DOHH2 (cell line): ENCODE measurements around the gene NT5DC3.
"Not testable (repeated sequence)": the region's sequence is repeated elsewhere in the genome, so short reads cannot be mapped to it uniquely, and the experiment has no call there.

Experiments used
- H3F3A ChIP-seq: fragments of 200-600 bp; sonication (generic), shearing (Covaris generic); 2 replicates; pipeline ENCODE4 v1.6.0; 2016; ENCODE audit warnings: antibody characterized with exemption, mild to moderate bottlenecking; ENCODE audit not compliant: control insufficient read depth, insufficient read depth
- H3K27ac ChIP-seq: fragments of 200-600 bp; sonication (generic); 2 replicates; pipeline ENCODE4 v1.5.1; 2014; ENCODE audit warnings: low read depth, mild to moderate bottlenecking, low read length, moderate library complexity
- H3K27me3 ChIP-seq: fragments of 200-600 bp; sonication (generic); 2 replicates; pipeline ENCODE4 v1.6.1; 2014; ENCODE audit warnings: mild to moderate bottlenecking, low read length, mixed read lengths; ENCODE audit not compliant: control insufficient read depth
- H3K36me3 ChIP-seq: fragments of 200-600 bp; sonication (generic); 2 replicates; pipeline ENCODE4 v1.6.1; 2014; ENCODE audit warnings: mild to moderate bottlenecking, low read length, moderate library complexity, mixed read lengths; ENCODE audit not compliant: control insufficient read depth
- H3K4me1 ChIP-seq: fragments of 200-600 bp; sonication (generic); 2 replicates; pipeline ENCODE4 v1.6.1; 2014; ENCODE audit warnings: mild to moderate bottlenecking, low read length, mixed read lengths; ENCODE audit not compliant: control insufficient read depth
- H3K4me2 ChIP-seq: fragments of 200-600 bp; sonication (generic); 2 replicates; pipeline ENCODE4 v1.6.0; 2014; ENCODE audit warnings: mild to moderate bottlenecking, low read length, moderate library complexity
- H3K4me3 ChIP-seq: fragments of 200-600 bp; sonication (generic); 2 replicates; pipeline ENCODE4 v1.5.1; 2014; ENCODE audit warnings: mild to moderate bottlenecking, low read length, mixed read lengths
- H3K79me2 ChIP-seq: fragments of 200-600 bp; sonication (generic); 2 replicates; pipeline ENCODE4 v1.6.1; 2014; ENCODE audit warnings: mild to moderate bottlenecking, low read length, mixed read lengths; ENCODE audit not compliant: control insufficient read depth
- H3K9me2 ChIP-seq: fragments of 200-600 bp; sonication (generic); replicated peaks from 2 replicates; pipeline ENCODE4 v1.6.1; 2014; ENCODE audit warnings: mild to moderate bottlenecking, low read length, mixed read lengths; ENCODE audit not compliant: control insufficient read depth
- H3K9me3 ChIP-seq: fragments of 200-600 bp; sonication (generic); 2 replicates; pipeline ENCODE4 v1.6.1; 2014; ENCODE audit warnings: antibody characterized with exemption, low read length, mixed read lengths; ENCODE audit not compliant: control insufficient read depth, insufficient read depth
- H4K20me1 ChIP-seq: fragments of 200-600 bp; sonication (generic); 2 replicates; pipeline ENCODE4 v1.6.0; 2014; ENCODE audit warnings: low read depth, mild to moderate bottlenecking, antibody characterized with exemption, low read length, moderate library complexity; ENCODE audit not compliant: control insufficient read depth, insufficient read depth
- CTCF ChIP-seq: fragments of 200-600 bp; sonication (generic); IDR thresholded peaks from one replicate; pipeline ENCODE4 v1.5.1; 2014; ENCODE audit warnings: antibody characterized with exemption, mild to moderate bottlenecking, low read depth, low read length; ENCODE audit not compliant: poor library complexity, severe bottlenecking
- EZH2phosphoT487 ChIP-seq: fragments of 200-600 bp; sonication (generic); IDR thresholded peaks from 2 replicates; pipeline ENCODE4 v1.6.1; 2017; ENCODE audit warnings: borderline replicate concordance, mild to moderate bottlenecking, antibody characterized with exemption, low read length, moderate library complexity, mixed read lengths

Gene NT5DC3

GRCh38 chr12:103836345-103836744 lies 4.7 kb downstream of the NT5DC3 start:
- H3K9me3 ChIP-seq = no peaks in the 10 kb centered on the region
- peaks cover 33% of the 10 kb centered on the region for H3K79me2 ChIP-seq
- H3K9me2 ChIP-seq = no peaks in the 10 kb centered on the region
- no peak for TF ChIP-seq CTCF
- TF ChIP-seq EZH2phosphoT487 = no peak
- H3K27ac ChIP-seq = no peak overlapping the region
- no peaks in the 10 kb centered on the region for H4K20me1 ChIP-seq
- H3K4me1 ChIP-seq = peaks cover 18% of the 10 kb centered on the region
- H3K27me3 ChIP-seq = no peaks in the 10 kb centered on the region
- H3K4me2 ChIP-seq = no peak overlapping the region
- no peaks in the 10 kb centered on the region for H3F3A ChIP-seq
- no peak overlapping the region for H3K4me3 ChIP-seq
- H3K36me3 ChIP-seq = no peaks in the 10 kb centered on the region

GRCh38 chr12:103835747-103836335 lies 5.2 kb downstream of the NT5DC3 start:
- H3K4me3 ChIP-seq, H3K27ac ChIP-seq, H3K36me3 ChIP-seq, H3K4me2 ChIP-seq, H3K9me3 ChIP-seq, H4K20me1 ChIP-seq, H3F3A ChIP-seq, H3K9me2 ChIP-seq, H3K27me3 ChIP-seq: not testable (repeated sequence)
- Histone ChIP-seq H3K4me1 (peaks cover 17% of the 10 kb centered on the region), H3K79me2 (peaks cover 33% of the 10 kb centered on the region)

DNA sequence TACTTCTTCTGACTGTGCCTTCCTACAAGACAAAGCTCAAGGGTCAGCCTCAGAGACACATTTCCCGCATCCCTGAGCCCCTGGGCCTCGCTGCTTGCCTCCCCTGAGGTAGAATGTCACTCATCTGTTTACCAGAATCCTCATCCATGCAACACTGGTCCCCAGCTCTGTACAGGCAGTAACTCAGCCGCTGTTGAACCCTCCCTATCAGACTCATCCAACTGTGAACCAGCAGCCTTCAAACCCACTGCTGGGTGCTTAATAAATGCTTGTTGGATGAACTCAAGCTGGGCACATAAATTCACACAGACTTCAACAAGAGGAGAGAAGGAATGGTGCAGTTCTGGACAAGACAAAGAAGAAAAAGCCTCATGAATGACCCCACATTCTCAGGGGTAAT lies 6.1 kb downstream of the NT5DC3 start:
- peaks cover 12% of the 10 kb centered on the region for H3K4me1 ChIP-seq
- peaks cover 26% of the 10 kb centered on the region for H3K79me2 ChIP-seq
- H3K4me3 ChIP-seq = no peak overlapping the region
- H3K4me2 ChIP-seq = no peak overlapping the region
- H3F3A ChIP-seq = no peaks in the 10 kb centered on the region
- H3K36me3 ChIP-seq = no peaks in the 10 kb centered on the region
- H4K20me1 ChIP-seq = no peaks in the 10 kb centered on the region
- H3K9me3 ChIP-seq = no peaks in the 10 kb centered on the region
- TF ChIP-seq CTCF = no peak
- TF ChIP-seq EZH2phosphoT487 = no peak
- H3K27me3 ChIP-seq = no peaks in the 10 kb centered on the region
- H3K27ac ChIP-seq = no peak overlapping the region
- no peaks in the 10 kb centered on the region for H3K9me2 ChIP-seq

- Histone ChIP-seq H3K27ac (no peak overlapping the region), H3K9me2 (no peaks in the 10 kb centered on the region), H3F3A (no peaks in the 10 kb centered on the region), H4K20me1 (no peaks in the 10 kb centered on the region), H3K4me3 (no peak overlapping the region), H3K79me2 (peaks cover 21% of the 10 kb centered on the region), H3K36me3 (no peaks in the 10 kb centered on the region), H3K27me3 (no peaks in the 10 kb centered on the region), H3K9me3 (no peaks in the 10 kb centered on the region), H3K4me1 (peaks cover 8% of the 10 kb centered on the region), H3K4me2 (no peak overlapping the region)
- TF ChIP-seq CTCF (no peak), EZH2phosphoT487 (no peak)
Measured at GRCh38 chr12:103833891-103834290, 7.1 kb downstream of the NT5DC3 start.
